ENCODE data around the gene TPM3. TPM values are rescaled to one million over a fixed set of nuclear protein-coding genes. Genes with fewer than 3 reads are reported as not detected.

TPM3 gene
- total and polyA plus RNA-seq, 10 of the 15 experiments (the other 5 are each of a cell fraction or from before 2014, with no cell fraction given) = 270 to 759 (median 505) TPM

GRCh38 chr1:154117642-154118041 lies 74.3 kb downstream of the TPM3 start:
- WGBS (ENCODE audit: insufficient coverage, insufficient replicate concordance, low lambda C conversion rate, missing lambda C conversion rate) = 65% methylated on average over 5 of the region's 5 CpGs

More at GRCh38 chr1:154117642-154118041, 74.3 kb downstream of the TPM3 start:
- ChIA-PET POLR2A (no interaction called here), CTCF (no interaction called here), SMC1A (ENCODE audit: uncharacterized antibody, unreplicated experiment) (no interaction called here), RAD21 (ENCODE audit: unreplicated experiment) (no interaction called here)
- in situ Hi-C loops (cut with MboI) = no loop called here
- H4K20me1 ChIP-seq (ENCODE audit: control insufficient read depth, insufficient read depth) = no peaks in the 10 kb centered on the region
- H3K9me3 ChIP-seq (replicated peaks; ENCODE audit: control insufficient read depth, insufficient read depth, low read length) = no peaks in the 10 kb centered on the region
- H3K27me3 ChIP-seq (replicated peaks in 1 of 2; ENCODE audit: control insufficient read depth in 2 of 2, insufficient read depth in 2 of 2, low read length in 1 of 2) = no peaks in the 10 kb centered on the region
- H3K79me2 ChIP-seq (ENCODE audit: control insufficient read depth, insufficient read depth, low read length) = no peaks in the 10 kb centered on the region
- TF ChIP-seq USF2 (IDR thresholded peaks at IDR 0.05; ENCODE audit: borderline replicate concordance, low read depth, low read length) = no peak
- no peak for TF ChIP-seq CHD4 (IDR thresholded peaks at IDR 0.05)
- no peak for TF ChIP-seq ZBTB11 (CRISPR knock-in tag; IDR thresholded peaks at IDR 0.05)
- no peak for TF ChIP-seq BRCA1 (IDR thresholded peaks at IDR 0.05; ENCODE audit: low read depth, low read length)
- intact Hi-C loops (cut with micrococcal nuclease; ENCODE audit: unreplicated experiment) = no loop called here
- H3K4me1 ChIP-seq (ENCODE audit: control insufficient read depth, insufficient read depth, low read length) = no peaks in the 10 kb centered on the region; the same call in 1 of the 2 replicates
- no peak overlapping the region for H3K4me3 ChIP-seq
- no peak overlapping the region for H3K9ac ChIP-seq (ENCODE audit: control insufficient read depth, insufficient read depth, low read length)
- BruUV-seq (replicated peaks) = no TSS peak
- no peak overlapping the region for H3K27ac ChIP-seq (ENCODE audit: control insufficient read depth, insufficient read depth)
- FAIRE-seq (no peak), ATAC-seq (no peak), DNase-seq (ENCODE audit: low read depth, low spot score) (no peak)
- no peaks in the 10 kb centered on the region for H3K36me3 ChIP-seq (ENCODE audit: control insufficient read depth in 2 of 2, insufficient read depth in 2 of 2, low read length in 1 of 2)
- no peak overlapping the region for H3K4me2 ChIP-seq (ENCODE audit: control insufficient read depth, insufficient read depth)
- no peak overlapping the region for H2AFZ ChIP-seq (ENCODE audit: control insufficient read depth, low read depth, low read length)

Data from GM12878 (cell line).